Iris pigment epithelial cell (primary cell): ENCODE data around the gene JUP.

Experiments
- DNase-seq: peaks from one replicate; pipeline ENCODE4 v3.0.0-alpha.2; 2011; ENCODE audit warnings: low read depth

The JUP gene

DNA sequence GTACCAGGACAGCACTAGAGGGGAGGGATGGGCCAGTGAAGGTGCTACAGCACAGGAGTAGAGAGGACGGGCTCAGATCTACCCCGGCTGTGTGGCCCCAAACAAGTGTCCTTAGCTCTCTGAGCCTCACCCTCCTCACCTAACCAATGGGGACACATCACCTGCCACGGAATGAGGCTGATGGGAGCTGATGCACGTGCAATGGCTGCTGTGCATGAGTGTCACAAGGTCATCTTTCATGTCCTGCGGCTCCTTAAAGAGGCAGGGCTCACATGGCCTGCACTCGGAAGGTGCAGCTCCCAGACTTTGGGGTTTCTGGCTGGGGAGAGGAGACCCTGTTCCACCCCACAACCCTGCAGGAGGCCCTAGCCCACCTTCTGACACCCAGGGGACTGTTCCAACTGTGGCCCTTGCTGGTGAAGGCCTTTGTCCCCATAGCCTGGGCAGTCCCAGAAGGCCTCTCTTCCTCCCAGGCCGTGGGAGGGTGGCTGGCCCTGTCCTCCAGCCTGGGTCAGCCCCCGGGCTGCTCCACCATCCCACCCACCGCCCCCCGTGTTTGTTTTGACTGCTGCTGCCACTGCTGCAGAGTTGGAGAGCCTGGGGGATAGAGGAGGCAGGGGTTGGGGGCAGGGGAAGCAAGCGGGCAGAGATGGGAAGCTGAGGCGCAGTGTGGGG is 62.6 kb downstream of the JUP start:
- DNase-seq, result no peak

DNA sequence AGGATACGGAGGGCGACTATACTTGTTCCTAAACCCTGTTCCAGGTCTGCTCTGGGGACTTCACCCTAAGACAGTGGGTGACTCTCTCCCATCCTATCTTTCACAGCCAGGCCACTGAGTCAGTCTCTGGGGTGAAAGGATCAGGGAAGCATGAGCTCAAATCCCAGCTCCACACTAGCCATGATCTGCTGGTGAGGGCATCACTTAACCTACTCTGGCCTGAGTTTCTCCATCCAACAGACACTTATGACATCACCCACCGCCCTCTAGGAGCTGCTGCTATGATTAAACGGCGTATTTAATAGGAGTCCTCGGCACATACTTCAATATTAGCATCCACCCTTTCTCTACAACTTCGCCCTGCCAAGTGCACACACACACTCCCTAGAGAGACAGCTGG is 64.3 kb downstream of the JUP start:
- no peak for DNase-seq

DNA sequence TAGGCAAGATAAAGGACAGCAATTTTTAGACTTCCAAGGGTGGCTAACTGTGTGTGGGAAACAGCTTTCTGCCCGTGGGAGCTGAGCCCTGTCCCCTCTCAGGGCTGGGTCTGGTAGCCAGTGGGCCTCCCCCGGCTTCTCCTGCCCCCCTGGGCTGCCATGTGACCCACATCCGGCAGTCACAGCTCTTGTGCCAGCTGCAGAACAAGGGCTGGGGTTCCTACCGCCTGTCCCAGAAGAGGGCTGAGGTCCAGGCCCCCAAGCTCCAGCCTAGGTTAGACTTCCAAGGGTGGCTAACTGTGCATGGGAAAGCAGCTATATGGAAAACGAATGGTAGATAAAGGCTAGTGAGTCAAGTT is 68.2 kb downstream of the JUP start:
- DNase-seq, result no peak

DNA sequence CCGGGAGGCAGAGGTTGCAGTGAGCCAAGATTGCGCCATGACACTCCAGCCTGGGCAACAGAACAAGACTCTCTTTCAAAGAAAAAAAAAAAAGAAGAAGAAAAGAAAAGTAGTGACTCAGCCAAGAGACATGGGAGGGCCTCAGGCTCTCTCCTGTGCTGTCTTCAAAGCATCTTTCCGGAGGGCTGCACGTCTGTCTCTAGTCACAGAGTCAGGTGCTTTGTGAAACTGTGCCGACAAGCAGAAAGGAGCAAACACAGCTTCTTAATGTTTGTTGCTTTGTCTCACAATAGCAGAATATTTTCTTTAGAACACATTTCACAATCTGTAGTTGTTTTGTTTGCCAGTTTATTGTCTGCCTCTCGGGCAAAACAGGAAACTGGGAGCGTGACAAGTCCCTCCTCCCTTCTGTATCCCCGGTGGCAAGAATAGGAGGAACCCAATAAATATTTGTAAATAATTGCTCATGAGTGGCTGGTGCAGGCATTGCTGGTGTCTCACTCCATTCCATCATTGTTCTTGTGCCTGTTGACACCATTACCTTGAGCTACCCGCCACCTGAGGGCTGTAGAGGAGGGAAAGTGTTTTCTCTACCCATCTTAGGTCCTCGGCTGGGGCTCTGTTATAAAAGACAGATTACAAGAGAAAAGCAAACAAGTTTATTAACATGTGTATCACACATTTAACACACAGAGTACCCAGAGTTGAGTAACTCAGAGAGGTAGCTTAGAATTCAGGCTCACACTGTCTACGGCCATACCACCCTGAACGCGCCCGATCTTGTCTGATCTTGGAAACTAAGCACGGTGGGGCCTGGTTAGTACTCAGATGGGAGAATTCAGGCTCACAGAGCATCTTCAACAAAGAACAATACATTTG is 68.9 kb downstream of the JUP start:
- peak; percentile 50 for DNase-seq

DNA sequence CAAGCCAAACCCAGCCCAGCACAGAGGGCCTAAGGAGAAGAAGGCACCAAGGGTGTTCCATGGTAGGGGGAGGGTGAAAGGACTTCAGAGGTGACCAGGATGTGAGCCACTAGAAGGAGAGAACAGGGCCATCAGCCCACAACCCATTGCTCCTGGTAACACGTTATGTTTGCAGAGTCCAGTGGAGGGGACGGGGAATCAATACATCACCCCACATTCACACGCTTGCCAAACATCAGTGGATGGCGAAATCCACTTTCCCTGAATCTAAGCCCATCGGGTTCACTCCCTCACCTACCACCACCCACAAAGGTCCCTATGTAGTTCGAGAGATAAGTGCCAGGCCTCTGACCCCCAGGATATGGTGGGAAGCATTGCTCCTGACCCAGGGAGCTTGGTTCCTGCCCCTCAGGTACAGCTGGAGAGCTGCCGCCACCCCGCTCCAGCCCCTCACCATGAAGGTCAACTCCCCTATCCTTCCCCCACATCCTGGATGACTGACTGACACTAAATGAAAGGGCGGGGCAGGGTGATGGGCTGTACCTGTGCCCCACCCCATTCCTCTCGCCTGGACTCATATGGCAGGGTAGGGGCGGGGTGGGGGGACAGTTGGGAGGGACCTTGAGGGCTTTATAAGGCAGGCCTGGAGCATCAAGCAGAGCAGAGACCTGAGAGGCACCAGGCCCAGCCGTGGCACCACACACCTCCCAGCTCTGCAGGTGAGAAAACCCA is 74.7 kb downstream of the JUP start, which contains the start of gene GAST:
Gene GAST, plus strand, starts transcription at position 663 of the 732 bp plus-strand sequence. CDS start 3,106 bp downstream, outside the sequence.
- DNase-seq, result no peak

DNA sequence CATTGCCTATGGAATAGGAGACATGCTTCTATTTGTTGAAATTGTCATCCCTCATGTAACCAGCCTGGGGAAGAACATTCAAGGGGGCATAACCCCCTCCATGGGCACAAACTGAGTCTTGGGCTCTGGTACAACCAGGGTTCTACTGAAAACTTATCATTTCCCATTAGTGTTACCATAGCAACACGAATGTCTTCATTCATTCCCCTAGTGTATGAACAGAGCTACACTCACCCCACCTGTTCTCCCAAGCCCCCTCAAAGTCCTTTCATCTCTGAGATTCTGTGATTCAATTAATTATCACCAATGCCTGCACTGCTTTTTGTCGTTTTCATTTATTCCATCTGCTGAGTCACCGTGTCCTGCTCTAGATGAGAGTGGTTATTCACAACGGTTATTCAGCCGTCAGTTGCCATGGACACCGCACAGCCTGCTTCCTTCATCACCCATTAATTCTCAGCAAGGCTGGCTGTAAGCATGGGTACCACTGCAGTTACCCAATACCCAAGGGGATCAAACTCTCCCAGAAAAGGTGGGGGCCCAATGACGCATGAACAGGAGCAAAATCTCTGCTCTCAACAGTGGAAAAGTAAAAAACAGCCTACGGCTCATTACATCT is 75.9 kb downstream of the JUP start:
- peak; percentile 74 for DNase-seq

DNA sequence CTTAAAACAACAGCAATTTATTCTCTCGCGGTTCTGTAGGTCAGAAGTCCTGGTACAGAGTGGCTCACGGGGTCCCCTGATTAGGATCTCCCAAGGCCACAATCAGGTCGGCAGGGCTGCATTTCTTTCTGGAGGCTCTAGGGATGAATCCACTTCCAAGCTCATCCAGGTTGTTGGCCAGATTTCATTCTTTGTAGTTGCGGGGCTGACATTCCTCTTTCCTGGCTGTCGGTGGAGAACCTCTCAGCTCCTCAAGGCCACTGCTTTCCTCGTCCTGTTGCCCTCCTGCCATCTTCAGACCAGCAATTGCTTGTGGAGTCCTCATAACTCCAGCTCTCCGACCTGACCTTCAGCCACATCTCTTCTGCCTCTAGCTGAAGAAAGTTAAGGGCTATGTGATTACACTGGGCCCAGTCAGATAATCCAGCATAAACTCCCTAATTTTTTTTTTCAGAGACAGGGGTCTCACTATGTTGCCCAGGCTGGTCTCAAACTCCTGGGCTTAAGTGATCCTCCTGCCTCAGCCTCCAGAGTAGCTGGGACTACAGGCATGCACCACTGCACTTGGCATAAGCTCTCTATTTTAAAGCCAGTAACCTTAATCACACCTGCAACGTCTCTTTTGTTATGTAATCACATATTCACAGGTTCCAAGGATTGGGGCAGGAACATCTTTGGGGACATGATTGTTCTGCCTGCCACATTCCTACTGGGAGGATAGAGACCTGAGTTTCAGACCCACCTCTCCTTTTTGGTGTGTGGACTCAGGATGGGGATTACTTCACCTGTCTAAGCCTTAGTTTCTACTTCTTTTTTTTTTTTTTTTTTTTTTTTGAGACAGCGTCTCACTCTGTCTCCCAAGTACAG is 78.5 kb downstream of the JUP start:
- DNase-seq, result no peak

DNA sequence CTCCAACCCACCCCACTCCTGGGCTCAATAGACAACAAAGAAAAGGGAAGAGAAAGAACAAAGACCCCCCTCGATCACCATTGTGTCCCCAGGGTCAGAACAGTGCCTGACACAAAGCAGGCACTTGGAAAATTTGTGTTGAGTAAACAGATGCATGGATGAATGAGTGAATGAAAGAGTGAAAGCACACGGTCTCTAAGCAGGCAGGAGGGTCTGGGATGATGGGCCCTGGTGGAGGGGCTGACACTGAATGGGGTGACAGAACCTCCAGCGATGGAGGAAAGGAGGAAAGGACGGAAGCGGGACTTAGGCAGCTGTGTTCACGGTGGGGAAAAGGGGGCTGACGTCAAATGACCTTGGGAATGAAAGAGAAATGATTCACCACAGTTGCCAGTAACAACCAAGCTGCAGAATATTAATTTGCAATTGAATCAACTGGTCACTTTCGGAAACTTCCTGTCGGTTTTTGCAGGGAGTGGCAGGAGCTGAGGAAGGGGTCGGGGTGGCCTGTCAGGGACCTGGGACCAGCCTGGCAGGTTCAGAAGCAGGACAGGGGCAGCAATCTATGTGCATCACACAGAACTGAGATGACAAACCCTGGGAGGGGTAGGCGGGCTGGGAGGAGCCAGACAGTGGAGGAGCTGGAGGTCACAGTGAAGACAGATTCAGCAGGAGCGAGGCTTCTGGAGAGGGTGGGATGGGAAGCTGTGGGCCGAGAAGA is 81.1 kb downstream of the JUP start:
- peak; percentile 71 for DNase-seq
